Measurements from ENCODE around the gene PLD4. TPM values are rescaled to one million over a fixed set of nuclear protein-coding genes. Genes with fewer than 3 reads are reported as not detected.

The PLD4 gene
- total and polyA plus RNA-seq, 9 of the 15 experiments (the other 6 are each of a cell fraction or from before 2014, with no cell fraction given): 0.18 to 0.24 TPM; not detected in 7

GRCh38 chr14:104935955-104936354 is 11.3 kb downstream of the PLD4 start:
- H3K9me1 ChIP-seq (ENCODE audit: control insufficient read depth, insufficient read depth, low read length): no peaks in the 10 kb centered on the region
- H3K9ac ChIP-seq (ENCODE audit: insufficient read depth in 1 of 2, low read depth in 2 of 2, low read length in 2 of 2): no peak overlapping the region
- ChIA-PET POLR2A (no interaction called here), CTCF (ENCODE audit: low intra/inter-chr PET ratio) (no interaction called here)
- TF ChIP-seq NKRF (IDR thresholded peaks at IDR 0.05; ENCODE audit: borderline replicate concordance) (no peak), ELF4 (CRISPR knock-in tag; IDR thresholded peaks at IDR 0.05) (no peak)
- DNase-seq (ENCODE audit: extremely low read depth in 1 of 4, low spot score in 3 of 4) (no peak), ATAC-seq (no peak), FAIRE-seq (no peak)
- no peak overlapping the region for H3K27ac ChIP-seq (ENCODE audit: extremely low read depth, low read depth, low read length)
- H3K79me2 ChIP-seq (ENCODE audit: control insufficient read depth, insufficient read depth, low read length): no peaks in the 10 kb centered on the region
- H3K36me3 ChIP-seq (ENCODE audit: control insufficient read depth, insufficient read depth, low read length): no peaks in the 10 kb centered on the region
- H2AFZ ChIP-seq (ENCODE audit: low read depth, low read length): no peak overlapping the region
- H3K4me3 ChIP-seq: no peak overlapping the region
- intact Hi-C loops (cut with micrococcal nuclease) (no loop called here), in situ Hi-C loops (cut with MboI) (no loop called here)
- no peaks in the 10 kb centered on the region; the same call in 1 of the 2 replicates for H4K20me1 ChIP-seq (replicated peaks; ENCODE audit: control insufficient read depth, insufficient read depth, low read length)
- WGBS (ENCODE audit: insufficient coverage, low coverage, missing lambda C conversion rate): 6% methylated on average over 2 of the region's 2 CpGs
- no peaks in the 10 kb centered on the region for H3K9me3 ChIP-seq (replicated peaks; ENCODE audit: control insufficient read depth, insufficient read depth, low read depth, low read length)
- peaks cover 5 to 42% of the 10 kb centered on the region in 2 experiments; a peak in 4 of 5 replicates for H3K27me3 ChIP-seq (ENCODE audit: control insufficient read depth in 2 of 2, insufficient read depth in 2 of 2, low read length in 2 of 2)
- H3K4me2 ChIP-seq (ENCODE audit: insufficient read depth, low read length): no peak overlapping the region
- H3K4me1 ChIP-seq (replicated peaks in 1 of 2; ENCODE audit: control insufficient read depth in 2 of 2, insufficient read depth in 2 of 2, low read length in 2 of 2): peaks cover 0 to 21% of the 10 kb centered on the region in 2 experiments; a peak in 2 of 5 replicates
- no TSS peak for BruUV-seq (replicated peaks)
